HG03342 (cell line): Measurements from ENCODE around the gene ASTN2.

Experiments used
- ATAC-seq: cut with Tn5 transposase; IDR thresholded peaks from one replicate; pipeline ENCODE4 v1.9.1; 2021; ENCODE audit warnings: mild to moderate bottlenecking, moderate library complexity; ENCODE audit not compliant: unreplicated experiment

ASTN2 gene

GRCh38 chr9:116653348-116654058 is 761.4 kb downstream of the ASTN2 start:
- ATAC-seq = no peak

DNA sequence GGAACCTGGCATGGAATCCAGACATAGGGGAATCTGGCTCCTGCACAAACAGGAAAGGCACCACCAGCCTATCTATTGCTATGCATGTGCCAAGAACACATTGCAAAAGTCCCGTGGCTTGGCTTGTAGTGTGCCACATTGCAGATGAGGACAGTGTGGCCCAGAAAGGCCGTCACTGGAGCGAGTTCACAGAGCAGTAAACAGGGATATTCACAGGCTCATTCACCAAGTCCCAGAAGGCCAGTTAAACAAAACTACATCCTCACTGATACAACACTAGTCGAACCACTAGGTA is 767.4 kb downstream of the ASTN2 start:
- ATAC-seq = no peak

DNA sequence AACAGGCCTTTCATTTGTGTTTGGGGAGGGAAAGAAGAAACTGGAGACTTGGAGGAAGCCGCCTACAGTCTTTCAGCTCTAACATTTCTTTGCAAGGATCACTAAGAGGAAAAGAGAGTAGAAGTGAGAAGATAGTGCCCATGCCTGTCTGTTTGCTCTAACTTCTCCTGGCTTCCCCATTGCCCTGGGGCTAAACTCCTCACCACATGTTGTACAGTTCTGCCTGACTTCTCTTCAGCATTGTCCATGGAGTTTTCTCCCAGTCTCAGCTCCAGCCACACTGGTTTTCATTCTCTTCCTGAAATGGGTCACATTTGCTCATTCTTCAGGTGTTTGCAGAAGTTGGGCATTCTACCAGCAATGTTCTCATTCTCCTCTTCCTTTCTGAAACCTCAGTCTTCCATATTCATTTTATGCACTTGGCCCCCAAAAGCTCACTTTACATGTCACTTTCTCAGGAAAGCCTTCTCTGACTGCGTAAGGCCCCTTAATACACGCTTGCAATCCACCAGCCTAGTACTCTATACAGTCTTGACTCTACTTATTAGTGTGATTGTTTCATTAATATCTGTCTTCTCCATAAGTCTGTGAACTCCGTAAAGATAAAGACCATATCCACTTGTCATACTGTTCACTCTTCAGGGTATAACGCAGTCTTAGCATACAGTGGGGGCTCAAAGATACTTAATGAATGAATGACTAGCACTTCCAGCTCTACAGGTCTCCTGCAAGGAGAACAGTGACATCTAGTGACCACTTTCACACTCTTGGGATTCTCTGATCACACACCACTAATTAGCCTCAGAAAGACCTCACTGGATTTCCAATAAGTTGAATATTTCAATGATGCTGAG is 768.0 kb downstream of the ASTN2 start:
- ATAC-seq = no peak

- no peak for ATAC-seq
Measured at GRCh38 chr9:116644091-116644688, 770.7 kb downstream of the ASTN2 start.

DNA sequence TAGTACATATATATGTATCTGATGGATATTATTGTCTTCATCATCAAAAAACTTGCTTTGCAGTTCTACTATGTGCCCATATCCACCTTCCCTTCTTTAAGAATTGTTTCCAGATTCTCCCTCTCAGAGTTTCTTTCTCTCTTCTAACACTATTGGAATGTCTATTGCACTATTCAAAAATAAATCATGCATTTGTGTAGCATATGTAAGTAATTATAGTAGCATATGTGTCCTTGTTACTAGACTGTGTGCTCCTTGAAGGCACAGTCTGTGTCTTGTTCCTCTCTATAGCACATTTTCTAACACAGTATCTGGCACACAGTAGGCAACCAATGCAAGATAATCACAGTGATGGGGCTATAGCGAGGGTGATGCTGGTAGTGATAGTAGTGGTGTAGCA is 771.2 kb downstream of the ASTN2 start:
- ATAC-seq = no peak

- no peak for ATAC-seq
Measured at GRCh38 chr9:116641292-116642059, 773.4 kb downstream of the ASTN2 start.

- ATAC-seq = no peak
Measured at GRCh38 chr9:116639251-116639741, 775.6 kb downstream of the ASTN2 start.

- no peak for ATAC-seq
Measured at GRCh38 chr9:116635908-116636307, 778.9 kb downstream of the ASTN2 start.

- no peak for ATAC-seq
Measured at GRCh38 chr9:116632990-116633838, 781.6 kb downstream of the ASTN2 start.

DNA sequence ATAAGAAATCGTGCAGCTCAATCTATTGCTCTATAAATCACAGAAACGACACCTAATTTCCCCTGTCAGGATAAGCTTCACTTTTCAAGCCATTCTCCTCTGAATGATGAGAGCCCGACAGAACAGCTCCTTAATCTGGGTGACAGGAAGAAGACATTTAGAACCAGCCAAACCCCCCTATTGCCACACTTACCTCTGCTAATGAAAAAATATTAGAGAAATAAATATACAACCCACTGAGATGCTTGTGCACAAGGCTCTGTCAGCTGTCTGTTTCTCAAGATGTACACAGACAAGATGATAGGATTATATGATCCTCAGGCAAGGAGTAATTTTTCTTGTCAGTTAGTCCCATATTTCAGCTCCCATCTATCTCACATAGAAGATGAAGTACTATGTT is 785.2 kb downstream of the ASTN2 start:
- no peak for ATAC-seq

- no peak for ATAC-seq
Measured at GRCh38 chr9:116628716-116629115, 786.1 kb downstream of the ASTN2 start.

DNA sequence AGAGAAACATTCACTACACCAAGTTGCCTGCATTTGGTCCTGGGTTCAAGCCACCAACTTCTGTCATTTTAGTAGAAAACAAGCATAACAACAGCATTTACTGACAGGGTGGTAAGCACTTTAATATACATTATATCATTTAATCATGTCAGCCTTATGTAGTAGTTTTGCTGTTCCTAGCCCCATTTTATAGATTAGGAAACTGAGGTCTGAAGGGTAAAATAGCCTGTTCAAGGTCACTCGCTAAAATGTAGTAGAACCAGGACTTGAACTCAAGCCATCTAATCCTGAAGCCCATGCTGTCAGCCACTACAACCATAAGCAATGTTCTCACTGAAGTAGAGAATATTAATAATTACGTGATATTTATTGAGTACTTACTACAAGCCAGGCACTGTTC is 787.4 kb downstream of the ASTN2 start:
- ATAC-seq = no peak

GRCh38 chr9:116626762-116627161 is 788.1 kb downstream of the ASTN2 start:
- no peak for ATAC-seq

DNA sequence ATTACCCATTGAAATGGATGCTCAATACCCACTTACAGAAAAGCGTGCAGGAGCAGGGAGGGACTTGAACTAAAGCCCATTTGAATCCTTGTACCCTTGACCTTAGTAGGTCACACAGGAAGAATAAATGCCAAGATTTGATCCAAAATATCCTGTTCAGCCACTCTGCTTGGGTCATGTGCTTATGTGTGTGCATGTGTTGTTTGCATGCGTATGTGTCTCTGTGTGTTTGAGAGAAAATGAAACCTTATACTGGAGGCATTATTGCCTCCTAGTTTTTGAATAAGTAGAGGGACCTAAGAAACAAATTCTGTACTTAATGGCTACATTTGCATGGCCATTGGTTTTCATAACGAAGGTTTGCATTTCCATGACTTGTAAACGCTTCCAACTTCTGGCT is 791.1 kb downstream of the ASTN2 start:
- ATAC-seq = no peak

- ATAC-seq = no peak
Measured at GRCh38 chr9:116617389-116617788, 797.5 kb downstream of the ASTN2 start.

- no peak for ATAC-seq
Measured at GRCh38 chr9:116616304-116616914, 798.4 kb downstream of the ASTN2 start.

DNA sequence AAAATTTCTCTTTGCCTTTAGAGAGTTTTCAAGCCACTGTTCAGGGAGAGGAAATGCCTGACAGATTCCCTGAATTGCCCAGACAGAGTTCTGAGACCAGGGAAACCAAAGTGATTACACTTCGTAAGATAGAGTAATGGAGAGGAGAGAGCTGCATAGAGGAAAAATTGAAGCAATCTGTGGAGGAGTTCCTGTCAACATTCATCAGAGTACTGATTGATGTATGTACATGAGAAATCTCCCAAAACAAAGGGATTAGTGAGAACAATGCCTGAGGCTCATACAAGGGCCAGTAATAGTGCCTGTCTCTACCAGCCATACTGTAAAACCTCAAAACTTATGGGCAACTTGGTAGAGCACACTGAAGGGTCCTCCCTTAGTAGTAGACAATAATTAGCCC is 806.8 kb downstream of the ASTN2 start:
- ATAC-seq = no peak

DNA sequence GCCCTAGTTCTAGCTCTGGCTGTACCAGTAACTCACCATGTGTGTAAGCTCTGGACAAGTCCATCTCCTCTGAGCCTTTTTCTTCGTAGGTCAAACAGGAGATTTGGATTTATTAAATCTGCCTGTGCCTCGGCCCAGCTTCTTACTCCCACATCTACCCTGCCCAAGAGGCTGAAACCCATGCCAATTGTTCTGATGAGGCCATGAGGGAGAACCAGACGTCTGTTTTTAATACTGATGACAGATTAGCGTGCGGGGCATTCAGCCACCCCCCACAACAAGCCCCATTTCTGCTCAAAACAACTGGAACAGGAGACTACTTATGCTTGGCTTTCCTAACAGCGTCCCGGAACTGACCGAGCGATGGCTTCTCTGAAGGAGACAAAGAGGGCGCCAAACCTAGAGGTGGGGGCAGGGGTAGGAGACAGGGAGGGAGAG is 808.9 kb downstream of the ASTN2 start:
- ATAC-seq = no peak

DNA sequence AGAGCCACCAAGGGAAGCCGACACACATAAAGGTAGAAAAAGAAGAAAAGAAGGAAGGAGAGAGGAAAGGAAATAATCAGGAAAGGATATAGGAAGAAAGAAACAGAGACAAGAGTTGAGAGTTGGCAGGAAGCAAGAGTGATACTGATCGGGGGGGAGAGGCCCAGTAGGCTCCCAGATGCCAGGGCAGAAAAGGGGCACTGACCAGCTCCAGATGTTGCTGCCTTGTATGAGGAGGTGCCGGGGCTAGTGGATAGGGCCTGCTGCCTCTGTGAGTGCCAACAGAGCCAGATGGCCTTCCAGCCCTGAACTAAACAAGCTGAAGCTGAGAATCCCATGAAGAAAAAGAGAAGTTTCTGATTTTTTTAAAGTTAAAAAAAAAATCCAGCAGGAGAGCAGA is 809.8 kb downstream of the ASTN2 start:
- no peak for ATAC-seq

DNA sequence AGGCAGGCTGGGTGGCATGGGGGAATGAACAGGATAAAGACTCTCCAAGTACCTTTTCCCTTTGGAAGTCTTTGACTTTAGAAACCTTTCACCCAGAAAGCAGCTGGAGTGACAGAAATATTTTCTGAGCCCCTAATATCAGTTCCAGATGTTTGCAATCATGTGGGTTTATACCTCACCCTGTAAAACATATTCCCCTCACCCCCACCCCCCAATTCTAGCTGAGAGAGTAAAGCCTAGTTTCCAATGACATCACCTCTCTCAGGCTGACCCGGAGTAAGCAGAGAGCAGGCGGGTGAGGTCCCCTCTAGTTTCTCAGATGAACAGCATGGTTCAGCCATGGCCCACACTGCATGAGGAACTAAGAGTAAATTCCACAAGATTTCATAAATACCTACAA is 810.6 kb downstream of the ASTN2 start:
- ATAC-seq = no peak
